ENCODE data around the gene GRB14.

- TF ChIP-seq CTCF (IDR thresholded peaks at IDR 0.05 in 2 of 3, conservative IDR thresholded peaks at IDR 0.05 in 1 of 3; ENCODE audit: control insufficient read depth in 2 of 3, extremely low read depth in 1 of 3, insufficient read depth in 1 of 3, low read depth in 3 of 3, low read length in 3 of 3) (no peak), MXI1 (IDR thresholded peaks at IDR 0.05; ENCODE audit: low read depth, low read length) (no peak), CREM (IDR thresholded peaks at IDR 0.05; ENCODE audit: low read depth) (no peak), MYB (IDR thresholded peaks at IDR 0.05; ENCODE audit: borderline replicate concordance, low read depth, low read length) (no peak), FOXK2 (IDR thresholded peaks at IDR 0.05) (no peak), POLR2A (IDR thresholded peaks at IDR 0.05; ENCODE audit: low read depth, low read length) (no peak), ZNF24 (IDR thresholded peaks at IDR 0.05) (no peak), CBX3 (IDR thresholded peaks at IDR 0.05; ENCODE audit: borderline replicate concordance, low read depth) (no peak), EZH2 (IDR thresholded peaks at IDR 0.05; ENCODE audit: borderline replicate concordance, control insufficient read depth, low read depth, low read length) (no peak)
Observed at GRCh38 chr2:164560902-164561301, 60.4 kb downstream of the GRB14 start.

Data from GM12878 (cell line).